Body of pancreas (tissue), 4 donors: ENCODE measurements around the gene RPTOR.

Experiments used
- CTCF ChIP-seq, 7 experiments: fragments of 450-650 bp in 4 of 7; fragments of 200-600 bp in 3 of 7; sonication (generic) in 3 of 7; IDR thresholded peaks; one replicate each; pipeline ENCODE4 v1.5.1; 2016 to 2019; ENCODE audit warnings: antibody characterized with exemption in 7 of 7
- POLR2A ChIP-seq, 3 donors: fragments of 450-650 bp; IDR thresholded peaks; one replicate each; pipeline ENCODE4 v1.6.1; 2016; ENCODE audit warnings: antibody characterized with exemption in 3 of 3, mild to moderate bottlenecking in 2 of 3

GRCh38 chr17:80977172-80977571, 432.5 kb downstream of the RPTOR start:
- TF ChIP-seq CTCF (IDR thresholded peaks at IDR 0.05) (no peak), POLR2A (IDR thresholded peaks at IDR 0.05) (no peak)
